KOPT-K1 (cell line): ENCODE results near the gene KCMF1.

ENCODE experiments used
- H3K27ac ChIP-seq: fragments of 200-600 bp; sonication (generic); 2 replicates; pipeline ENCODE4 v1.5.1; 2016; ENCODE audit warnings: antibody characterized with exemption, mild to moderate bottlenecking, low read depth, low read length; ENCODE audit not compliant: poor library complexity, severe bottlenecking
- H3K36me3 ChIP-seq: fragments of 200-600 bp; sonication (generic); 2 replicates; pipeline ENCODE4 v1.5.1; 2017; ENCODE audit warnings: antibody characterized with exemption, mild to moderate bottlenecking, low read length, moderate library complexity; ENCODE audit not compliant: insufficient read depth
- H3K9me3 ChIP-seq: fragments of 200-600 bp; sonication (generic); 2 replicates; pipeline ENCODE4 v1.5.1; 2017; ENCODE audit warnings: antibody characterized with exemption, low read length, mild to moderate bottlenecking; ENCODE audit not compliant: insufficient read depth, poor library complexity, severe bottlenecking

Gene KCMF1

DNA sequence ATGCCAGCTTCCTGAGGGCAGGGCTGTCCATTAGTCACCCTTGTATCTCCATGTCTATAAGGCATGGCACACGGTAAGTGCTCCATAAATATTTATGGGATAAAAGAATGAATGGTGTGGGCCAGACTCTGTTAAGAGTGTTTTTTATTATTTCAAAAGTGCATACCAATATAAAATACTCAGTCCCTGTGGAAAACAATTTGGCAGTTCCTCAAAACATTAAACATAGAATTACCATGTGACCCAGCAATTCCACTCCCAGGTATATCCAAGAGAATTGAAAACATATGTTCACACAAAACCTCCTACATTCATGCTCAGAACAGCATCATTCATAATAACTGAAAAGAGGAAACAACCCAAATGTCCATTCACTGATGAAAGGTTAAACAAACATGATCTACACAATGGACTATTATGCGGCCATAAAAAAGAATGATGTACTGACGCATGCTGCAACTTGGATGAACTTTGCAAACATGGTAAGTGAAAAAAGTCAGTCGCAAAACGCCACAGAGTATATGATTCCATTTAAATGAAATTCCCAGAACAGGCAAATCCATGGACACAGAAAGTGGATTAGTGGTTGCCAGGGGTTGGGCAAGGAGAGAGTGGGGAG is 93.1 kb downstream of the KCMF1 start:
- no peaks in the 10 kb centered on the region for H3K36me3 ChIP-seq
- H3K27ac ChIP-seq: no peak overlapping the region
- no peaks in the 10 kb centered on the region for H3K9me3 ChIP-seq

GRCh38 chr2:85064927-85065577 is 94.1 kb downstream of the KCMF1 start:
- H3K36me3 ChIP-seq: no peaks in the 10 kb centered on the region
- H3K27ac ChIP-seq: no peak overlapping the region
- no peaks in the 10 kb centered on the region for H3K9me3 ChIP-seq

- Histone ChIP-seq H3K27ac (no peak overlapping the region), H3K9me3 (no peaks in the 10 kb centered on the region), H3K36me3 (no peaks in the 10 kb centered on the region)
Observed at GRCh38 chr2:85066006-85066740, 95.2 kb downstream of the KCMF1 start.

GRCh38 chr2:85066874-85067351 is 96.0 kb downstream of the KCMF1 start:
- no peaks in the 10 kb centered on the region for H3K36me3 ChIP-seq
- H3K27ac ChIP-seq: no peak overlapping the region
- no peaks in the 10 kb centered on the region for H3K9me3 ChIP-seq

- no peaks in the 10 kb centered on the region for H3K36me3 ChIP-seq
- no peaks in the 10 kb centered on the region for H3K9me3 ChIP-seq
- no peak overlapping the region for H3K27ac ChIP-seq
Observed at GRCh38 chr2:85071096-85071495, 100.1 kb downstream of the KCMF1 start.

GRCh38 chr2:85073033-85073432 is 102.1 kb downstream of the KCMF1 start:
- Histone ChIP-seq H3K36me3 (no peaks in the 10 kb centered on the region), H3K9me3 (no peaks in the 10 kb centered on the region), H3K27ac (no peak overlapping the region)

DNA sequence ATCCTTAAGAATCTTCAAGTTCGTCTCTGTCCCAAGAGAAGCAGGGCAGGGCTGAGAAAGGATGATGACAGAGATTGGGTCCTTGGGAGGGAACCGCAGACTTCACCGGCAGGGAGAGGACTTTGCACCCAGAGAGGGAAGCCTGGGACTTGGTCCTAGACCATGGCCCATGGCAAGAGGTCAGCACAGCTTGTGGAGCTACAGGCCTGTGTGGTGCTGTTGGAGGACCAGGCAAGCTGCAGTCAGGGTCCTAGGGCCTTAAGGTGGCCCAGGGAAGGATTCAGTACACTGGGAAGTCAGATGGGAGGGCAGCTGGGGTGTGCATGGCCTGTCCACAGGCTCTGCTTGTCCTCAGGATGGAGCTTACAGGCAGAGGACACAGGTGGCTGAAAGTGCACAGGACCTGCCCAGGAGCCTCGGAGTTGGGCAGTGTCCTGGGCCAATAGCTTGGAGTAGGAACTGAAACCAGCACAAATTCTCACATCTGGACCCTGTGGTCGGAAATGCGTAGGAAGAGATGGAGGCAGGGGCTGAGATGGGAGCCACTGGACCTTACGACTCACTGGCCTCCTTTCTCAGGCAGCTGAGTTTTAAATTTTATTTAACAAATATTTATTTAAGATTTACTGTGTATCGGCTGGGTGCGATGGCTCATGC is 105.8 kb downstream of the KCMF1 start:
- H3K9me3 ChIP-seq: peaks cover 7% of the 10 kb centered on the region
- no peak overlapping the region for H3K27ac ChIP-seq
- H3K36me3 ChIP-seq: no peaks in the 10 kb centered on the region

DNA sequence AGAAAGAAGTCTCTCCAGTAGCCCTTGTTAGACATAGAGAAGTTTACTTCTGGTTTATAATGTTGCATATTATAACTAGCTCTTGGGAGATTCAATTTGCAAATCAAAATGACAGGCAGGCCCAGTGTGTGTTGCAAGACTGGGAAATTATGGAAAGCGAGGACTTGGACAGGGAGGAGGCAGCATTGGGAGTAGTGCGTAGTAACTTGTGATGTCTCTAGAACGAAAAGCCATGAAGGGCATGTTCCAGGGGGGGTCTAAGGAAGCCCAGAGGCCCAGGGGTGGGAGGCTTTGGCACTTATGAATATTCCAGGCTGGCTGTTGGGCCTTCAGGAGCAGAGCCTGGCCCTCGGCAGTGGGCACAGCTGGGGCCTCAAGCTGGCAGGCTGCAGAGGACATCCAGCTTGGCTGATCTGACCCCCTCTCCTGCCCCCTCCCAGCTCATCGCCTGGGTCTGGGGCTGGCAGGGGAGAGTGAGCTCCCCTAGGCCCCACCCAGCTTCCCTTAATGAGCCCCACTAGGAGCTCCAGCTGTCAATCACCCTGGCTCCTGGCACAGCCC is 107.0 kb downstream of the KCMF1 start:
- H3K27ac ChIP-seq: no peak overlapping the region
- H3K9me3 ChIP-seq: peaks cover 13% of the 10 kb centered on the region
- H3K36me3 ChIP-seq: no peaks in the 10 kb centered on the region

DNA sequence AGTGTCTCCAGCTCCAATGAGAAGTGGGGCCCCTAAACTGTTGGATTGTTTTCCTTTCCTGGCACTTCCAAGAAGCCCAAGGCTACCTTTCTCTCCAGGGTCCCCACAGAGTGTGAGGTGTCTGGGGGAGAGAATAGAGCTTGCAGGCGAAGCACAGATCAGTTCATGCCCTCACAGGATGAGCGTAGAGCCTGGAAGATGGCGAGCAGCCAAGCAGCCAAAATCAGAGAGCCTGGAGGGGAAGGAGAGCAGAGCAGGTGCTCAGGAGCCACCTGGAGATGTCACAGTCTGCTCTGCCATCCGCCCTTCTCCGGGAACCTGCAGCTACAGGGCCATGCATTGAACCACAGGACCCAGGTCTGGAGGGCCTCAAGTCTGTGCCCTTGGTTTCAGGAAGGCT is 107.6 kb downstream of the KCMF1 start:
- peaks cover 13% of the 10 kb centered on the region for H3K9me3 ChIP-seq
- no peaks in the 10 kb centered on the region for H3K36me3 ChIP-seq
- H3K27ac ChIP-seq: no peak overlapping the region

DNA sequence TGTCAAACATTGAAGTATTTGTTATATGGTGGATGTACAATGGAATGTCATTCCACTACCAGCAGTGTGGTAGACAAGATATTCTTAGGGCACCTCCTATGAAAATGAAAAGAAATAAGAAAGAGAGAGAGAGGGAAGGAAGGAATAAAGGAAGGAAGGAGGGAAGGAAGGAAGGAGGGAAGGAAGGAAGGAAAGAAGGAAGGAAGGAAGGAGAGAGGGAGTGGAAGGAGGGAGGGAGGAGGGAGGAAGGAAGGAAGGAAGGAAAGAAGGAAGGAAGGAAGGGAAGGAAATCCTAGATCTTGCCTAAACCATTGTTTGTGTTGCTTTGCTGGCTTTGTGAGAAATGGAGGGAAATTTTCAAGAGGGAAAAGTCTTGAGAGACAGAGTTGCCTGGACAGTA is 112.1 kb downstream of the KCMF1 start:
- Histone ChIP-seq H3K9me3 (peaks cover 13% of the 10 kb centered on the region), H3K36me3 (no peaks in the 10 kb centered on the region), H3K27ac (no peak overlapping the region)

GRCh38 chr2:85085563-85085962 is 114.6 kb downstream of the KCMF1 start:
- H3K36me3 ChIP-seq: no peaks in the 10 kb centered on the region
- H3K9me3 ChIP-seq: peaks cover 13% of the 10 kb centered on the region
- H3K27ac ChIP-seq: no peak overlapping the region

GRCh38 chr2:85087541-85087940 is 116.6 kb downstream of the KCMF1 start:
- Histone ChIP-seq H3K36me3 (no peaks in the 10 kb centered on the region), H3K27ac (no peak overlapping the region), H3K9me3 (no peaks in the 10 kb centered on the region)

GRCh38 chr2:85088921-85089320 is 118.0 kb downstream of the KCMF1 start:
- H3K27ac ChIP-seq: no peak overlapping the region
- no peaks in the 10 kb centered on the region for H3K9me3 ChIP-seq
- no peaks in the 10 kb centered on the region for H3K36me3 ChIP-seq

DNA sequence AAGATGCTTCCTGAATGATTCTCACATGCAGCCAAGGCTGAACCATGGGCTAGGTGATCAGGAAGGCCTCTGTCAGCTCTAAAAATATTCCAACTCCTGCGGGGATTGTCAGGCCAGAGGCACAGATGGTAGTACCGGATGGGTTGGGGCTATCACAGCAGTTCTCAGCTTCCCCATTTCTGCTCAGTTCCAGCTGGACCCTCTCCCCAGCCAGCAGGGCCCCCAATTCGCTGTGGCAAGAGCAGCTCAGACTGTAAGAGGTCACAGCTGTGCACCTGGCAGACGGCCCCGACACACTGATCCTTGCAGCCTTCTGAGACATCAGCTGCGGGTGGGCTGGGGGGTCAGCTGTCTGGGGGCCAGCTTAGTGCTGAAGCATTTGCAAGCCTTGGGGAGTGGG is 118.6 kb downstream of the KCMF1 start:
- Histone ChIP-seq H3K27ac (no peak overlapping the region), H3K9me3 (no peaks in the 10 kb centered on the region)

GRCh38 chr2:85091838-85092237 is 120.9 kb downstream of the KCMF1 start:
- no peak overlapping the region for H3K27ac ChIP-seq
- no peaks in the 10 kb centered on the region for H3K36me3 ChIP-seq
- no peaks in the 10 kb centered on the region for H3K9me3 ChIP-seq

More for the DNA sequence above, 118.6 kb downstream of the KCMF1 start:
- H3K36me3 ChIP-seq: no peaks in the 10 kb centered on the region
